RWPE2 (cell line): ENCODE measurements around the gene ADGRB3.
"Not testable (repeated sequence)": the region's sequence is repeated elsewhere in the genome, so short reads cannot be mapped to it uniquely, and the experiment has no call there.

ENCODE experiments used
- ATAC-seq: fragments of 200-7000 bp; cut with Tn5 transposase; 3 replicates; pipeline ENCODE4 v1.9.1; 2021; ENCODE audit warnings: low read depth
- DNase-seq: peaks from one replicate; pipeline ENCODE4 v3.0.0-alpha.2; 2020; ENCODE audit warnings: low spot score
- H3K27ac ChIP-seq: fragments of 450-650 bp; 2 replicates; pipeline ENCODE4 v1.5.1; 2017; ENCODE audit warnings: mild to moderate bottlenecking; ENCODE audit not compliant: poor library complexity, severe bottlenecking
- H3K27me3 ChIP-seq: fragments of 250-450 bp; sonication (Bioruptor Pico); 2 replicates; pipeline ENCODE4 v1.5.1; 2021; ENCODE audit warnings: mild to moderate bottlenecking, moderate library complexity; ENCODE audit not compliant: insufficient read depth, poor library complexity, severe bottlenecking
- H3K36me3 ChIP-seq: fragments of 250-450 bp; sonication (Bioruptor Pico); 2 replicates; pipeline ENCODE4 v1.5.1; 2020; ENCODE audit warnings: low read depth, mild to moderate bottlenecking, moderate library complexity
- H3K4me1 ChIP-seq: fragments of 250-450 bp; sonication (Bioruptor Pico); 2 replicates; pipeline ENCODE4 v1.5.1; 2021; ENCODE audit warnings: mild to moderate bottlenecking, moderate library complexity; ENCODE audit not compliant: insufficient read depth, poor library complexity, severe bottlenecking
- H3K4me3 ChIP-seq: fragments of 250-450 bp; sonication (Bioruptor Pico); 2 replicates; pipeline ENCODE4 v1.5.1; 2021; ENCODE audit warnings: mild to moderate bottlenecking, moderate library complexity; ENCODE audit not compliant: severe bottlenecking
- H3K9me3 ChIP-seq: fragments of 250-450 bp; sonication (Bioruptor Pico); 2 replicates; pipeline ENCODE4 v1.5.1; 2021; ENCODE audit warnings: mild to moderate bottlenecking, moderate library complexity; ENCODE audit not compliant: severe bottlenecking
- CTCF ChIP-seq: fragments of 450-650 bp; IDR thresholded peaks from one replicate; pipeline ENCODE4 v1.5.1; 2017; ENCODE audit warnings: mild to moderate bottlenecking, moderate library complexity; ENCODE audit not compliant: poor library complexity, severe bottlenecking

Gene ADGRB3

GRCh38 chr6:68747110-68747790, 112.2 kb downstream of the ADGRB3 start:
- H3K9me3 ChIP-seq, result no peaks in the 10 kb centered on the region
- TF ChIP-seq CTCF, result no peak
- ATAC-seq (no peak), DNase-seq (no peak)
- no peak overlapping the region for H3K27ac ChIP-seq
- no peaks in the 10 kb centered on the region for H3K27me3 ChIP-seq
- H3K36me3 ChIP-seq, result no peaks in the 10 kb centered on the region
- H3K4me3 ChIP-seq, result no peak overlapping the region
- H3K4me1 ChIP-seq, result no peaks in the 10 kb centered on the region

GRCh38 chr6:68747832-68748231, 112.8 kb downstream of the ADGRB3 start:
- H3K4me3 ChIP-seq, H3K4me1 ChIP-seq, DNase-seq, ATAC-seq, H3K27ac ChIP-seq, H3K9me3 ChIP-seq, H3K36me3 ChIP-seq, H3K27me3 ChIP-seq: not testable (repeated sequence)

- TF ChIP-seq CTCF, result no peak
- no peaks in the 10 kb centered on the region for H3K27me3 ChIP-seq
- H3K4me1 ChIP-seq, result no peaks in the 10 kb centered on the region
- no peaks in the 10 kb centered on the region for H3K36me3 ChIP-seq
- DNase-seq, result no peak
- H3K4me3 ChIP-seq, result no peak overlapping the region
- ATAC-seq, result no peak
- no peaks in the 10 kb centered on the region for H3K9me3 ChIP-seq
- H3K27ac ChIP-seq, result no peak overlapping the region
Measured at GRCh38 chr6:68754681-68755213, 119.7 kb downstream of the ADGRB3 start.

GRCh38 chr6:68756454-68757375, 121.6 kb downstream of the ADGRB3 start:
- H3K27me3 ChIP-seq, result no peaks in the 10 kb centered on the region
- no peaks in the 10 kb centered on the region for H3K4me1 ChIP-seq
- no peak for TF ChIP-seq CTCF
- ATAC-seq, result no peak
- H3K36me3 ChIP-seq, result no peaks in the 10 kb centered on the region
- no peak overlapping the region for H3K27ac ChIP-seq
- H3K4me3 ChIP-seq, result no peak overlapping the region
- H3K9me3 ChIP-seq, result no peaks in the 10 kb centered on the region
- no peak for DNase-seq

GRCh38 chr6:68757821-68758220, 122.7 kb downstream of the ADGRB3 start:
- H3K4me3 ChIP-seq, result no peak overlapping the region
- no peaks in the 10 kb centered on the region for H3K36me3 ChIP-seq
- H3K4me1 ChIP-seq, result no peaks in the 10 kb centered on the region
- H3K27me3 ChIP-seq, result no peaks in the 10 kb centered on the region
- no peaks in the 10 kb centered on the region for H3K9me3 ChIP-seq
- no peak overlapping the region for H3K27ac ChIP-seq
- TF ChIP-seq CTCF, result no peak
- DNase-seq, result no peak
- ATAC-seq, result no peak
